ENCODE data around the gene NXPH2. TPM values are rescaled to one million over a fixed set of nuclear protein-coding genes. Genes with fewer than 3 reads are reported as not detected.
"Not testable (repeated sequence)": the region's sequence is repeated elsewhere in the genome, so short reads cannot be mapped to it uniquely, and the experiment has no call there.

The NXPH2 gene
- polyA plus RNA-seq, 6 donors from 2014 or later, result not detected

GRCh38 chr2:138676619-138677021 lies 103.6 kb downstream of the NXPH2 start:
- Mint-ChIP-seq H3K27me3 (peaks cover 9 to 28% (median 10%) of the 10 kb centered on the region in 3 donors), H3K9me3 (peaks cover 0 to 2% (median 0%) of the 10 kb centered on the region in 7 donors), H3K27ac (no peak overlapping the region), H3K36me3 (no peaks in the 10 kb centered on the region), H3K4me3 (no peak overlapping the region), H3K4me1 (no peaks in the 10 kb centered on the region)
- ATAC-seq (ENCODE audit: low read depth in 2 of 2), result no peak
- no peak for DNase-seq

- DNase-seq, result no peak
- no peak for ATAC-seq (ENCODE audit: low read depth in 2 of 2)
- H3K27ac Mint-ChIP-seq, result no peak overlapping the region
- no peak overlapping the region for H3K4me3 Mint-ChIP-seq
- H3K4me1 Mint-ChIP-seq, result no peaks in the 10 kb centered on the region
- no peaks in the 10 kb centered on the region for H3K36me3 Mint-ChIP-seq
- H3K27me3 Mint-ChIP-seq, result peaks cover 5 to 14% (median 6%) of the 10 kb centered on the region in 3 donors
- peaks cover 0 to 2% (median 0%) of the 10 kb centered on the region in 7 donors for H3K9me3 Mint-ChIP-seq
These were observed 108.6 kb downstream of the NXPH2 start for GRCh38 chr2:138671566-138671965.

GRCh38 chr2:138670734-138671133 lies 109.5 kb downstream of the NXPH2 start:
- no peak for DNase-seq
- peaks cover 0 to 11% (median 0%) of the 10 kb centered on the region in 3 donors for H3K27me3 Mint-ChIP-seq
- H3K4me1 Mint-ChIP-seq, result no peaks in the 10 kb centered on the region
- no peak overlapping the region for H3K4me3 Mint-ChIP-seq
- H3K36me3 Mint-ChIP-seq, result no peaks in the 10 kb centered on the region
- ATAC-seq (ENCODE audit: low read depth in 2 of 2), result no peak
- H3K9me3 Mint-ChIP-seq, result peaks cover 0 to 2% (median 0%) of the 10 kb centered on the region in 7 donors
- no peak overlapping the region for H3K27ac Mint-ChIP-seq

- H3K27me3 Mint-ChIP-seq, result peaks cover 0 to 12% (median 4%) of the 10 kb centered on the region in 3 donors
- H3K4me1 Mint-ChIP-seq, result no peaks in the 10 kb centered on the region
- H3K9me3 Mint-ChIP-seq, result no peaks in the 10 kb centered on the region
- DNase-seq (no peak), ATAC-seq (ENCODE audit: low read depth in 2 of 2) (no peak)
- no peak overlapping the region for H3K27ac Mint-ChIP-seq
- H3K36me3 Mint-ChIP-seq, result no peaks in the 10 kb centered on the region
- peak overlapping the region in 1 of 8 donors; percentile 16 for H3K4me3 Mint-ChIP-seq
These were observed 114.3 kb downstream of the NXPH2 start for GRCh38 chr2:138665937-138666336.

GRCh38 chr2:138658187-138658894 lies 121.8 kb downstream of the NXPH2 start:
- peaks cover 0 to 4% (median 0%) of the 10 kb centered on the region in 3 donors for H3K27me3 Mint-ChIP-seq
- no peaks in the 10 kb centered on the region for H3K36me3 Mint-ChIP-seq
- no peaks in the 10 kb centered on the region for H3K9me3 Mint-ChIP-seq
- DNase-seq (no peak), ATAC-seq (ENCODE audit: low read depth in 2 of 2) (no peak)
- no peak overlapping the region for H3K4me3 Mint-ChIP-seq
- no peak overlapping the region for H3K27ac Mint-ChIP-seq
- H3K4me1 Mint-ChIP-seq, result peaks cover 0 to 3% (median 0%) of the 10 kb centered on the region in 3 donors

GRCh38 chr2:138654146-138654545 lies 126.0 kb downstream of the NXPH2 start:
- peaks cover 0 to 11% (median 0%) of the 10 kb centered on the region in 3 donors for H3K27me3 Mint-ChIP-seq
- H3K4me1 Mint-ChIP-seq, result peaks cover 0 to 3% (median 0%) of the 10 kb centered on the region in 3 donors
- H3K27ac Mint-ChIP-seq, result peak overlapping the region in 1 of 6 donors; percentile 86
- no peaks in the 10 kb centered on the region for H3K9me3 Mint-ChIP-seq
- H3K36me3 Mint-ChIP-seq, result no peaks in the 10 kb centered on the region
- no peak overlapping the region for H3K4me3 Mint-ChIP-seq
- no peak for DNase-seq
- no peak for ATAC-seq (ENCODE audit: low read depth in 2 of 2)

GRCh38 chr2:138652378-138652777 lies 127.8 kb downstream of the NXPH2 start:
- H3K27me3 Mint-ChIP-seq, result peaks cover 0 to 11% (median 0%) of the 10 kb centered on the region in 3 donors
- no peak for ATAC-seq (ENCODE audit: low read depth in 2 of 2)
- H3K9me3 Mint-ChIP-seq, result no peaks in the 10 kb centered on the region
- peaks cover 0 to 3% (median 0%) of the 10 kb centered on the region in 3 donors for H3K4me1 Mint-ChIP-seq
- no peak overlapping the region for H3K4me3 Mint-ChIP-seq
- DNase-seq, result no peak
- H3K27ac Mint-ChIP-seq, result no peak overlapping the region
- no peaks in the 10 kb centered on the region for H3K36me3 Mint-ChIP-seq

- H3K36me3 Mint-ChIP-seq, result no peaks in the 10 kb centered on the region
- DNase-seq (no peak), ATAC-seq (ENCODE audit: low read depth in 2 of 2) (no peak)
- no peaks in the 10 kb centered on the region for H3K9me3 Mint-ChIP-seq
- peaks cover 0 to 3% (median 0%) of the 10 kb centered on the region in 3 donors for H3K4me1 Mint-ChIP-seq
- H3K4me3 Mint-ChIP-seq, result no peak overlapping the region
- H3K27ac Mint-ChIP-seq, result no peak overlapping the region
- peaks cover 0 to 11% (median 0%) of the 10 kb centered on the region in 3 donors for H3K27me3 Mint-ChIP-seq
These were observed 130.6 kb downstream of the NXPH2 start for GRCh38 chr2:138649571-138649970.

- Mint-ChIP-seq H3K4me3 (no peak overlapping the region), H3K9me3 (no peaks in the 10 kb centered on the region), H3K36me3 (no peaks in the 10 kb centered on the region), H3K4me1 (no peaks in the 10 kb centered on the region), H3K27ac (no peak overlapping the region), H3K27me3 (peaks cover 0 to 11% (median 0%) of the 10 kb centered on the region in 3 donors)
- DNase-seq (no peak), ATAC-seq (ENCODE audit: low read depth in 2 of 2) (no peak)
These were observed 131.6 kb downstream of the NXPH2 start for GRCh38 chr2:138648606-138649005.

- H3K36me3 Mint-ChIP-seq, result not testable (repeated sequence)
These were observed 135.4 kb downstream of the NXPH2 start for GRCh38 chr2:138644776-138645175.

GRCh38 chr2:138640921-138641676 lies 139.1 kb downstream of the NXPH2 start:
- Mint-ChIP-seq H3K9me3 (peaks cover 0 to 2% (median 0%) of the 10 kb centered on the region in 7 donors), H3K36me3 (no peaks in the 10 kb centered on the region), H3K27ac (no peak overlapping the region), H3K4me1 (no peaks in the 10 kb centered on the region), H3K27me3 (peaks cover 8 to 14% (median 11%) of the 10 kb centered on the region in 3 donors), H3K4me3 (no peak overlapping the region)
- DNase-seq (no peak), ATAC-seq (ENCODE audit: low read depth in 2 of 2) (no peak)

More at GRCh38 chr2:138644776-138645175, 135.4 kb downstream of the NXPH2 start:
- DNase-seq; H3K4me1 Mint-ChIP-seq; H3K27ac Mint-ChIP-seq; ATAC-seq (ENCODE audit: low read depth in 2 of 2); H3K4me3 Mint-ChIP-seq; H3K9me3 Mint-ChIP-seq: not testable (repeated sequence)
- peaks cover 5 to 14% (median 7%) of the 10 kb centered on the region in 3 donors for H3K27me3 Mint-ChIP-seq

- DNase-seq (no peak), ATAC-seq (ENCODE audit: low read depth in 2 of 2) (no peak)
- Mint-ChIP-seq H3K36me3 (no peaks in the 10 kb centered on the region), H3K4me1 (no peaks in the 10 kb centered on the region), H3K27me3 (peaks cover 7 to 14% (median 11%) of the 10 kb centered on the region in 3 donors), H3K4me3 (no peak overlapping the region), H3K27ac (no peak overlapping the region), H3K9me3 (peaks cover 0 to 13% (median 4%) of the 10 kb centered on the region in 7 donors)
These were observed 142.5 kb downstream of the NXPH2 start for GRCh38 chr2:138637686-138638085.

GRCh38 chr2:138637061-138637460 lies 143.1 kb downstream of the NXPH2 start:
- DNase-seq, result no peak
- Mint-ChIP-seq H3K9me3 (peaks cover 0 to 17% (median 5%) of the 10 kb centered on the region in 7 donors), H3K4me1 (no peaks in the 10 kb centered on the region), H3K27ac (no peak overlapping the region), H3K4me3 (no peak overlapping the region), H3K36me3 (no peaks in the 10 kb centered on the region), H3K27me3 (peaks cover under 1 to 15% (median 8%) of the 10 kb centered on the region in 3 donors)
- no peak for ATAC-seq (ENCODE audit: low read depth in 2 of 2)

GRCh38 chr2:138633049-138633448 lies 147.1 kb downstream of the NXPH2 start:
- no peak for ATAC-seq (ENCODE audit: low read depth in 2 of 2)
- no peaks in the 10 kb centered on the region for H3K36me3 Mint-ChIP-seq
- H3K27me3 Mint-ChIP-seq, result peaks cover 5 to 16% (median 13%) of the 10 kb centered on the region in 3 donors
- H3K4me1 Mint-ChIP-seq, result no peaks in the 10 kb centered on the region
- no peak overlapping the region for H3K27ac Mint-ChIP-seq
- peaks cover 0 to 17% (median 5%) of the 10 kb centered on the region in 7 donors for H3K9me3 Mint-ChIP-seq
- no peak for DNase-seq
- no peak overlapping the region for H3K4me3 Mint-ChIP-seq

Measured in naive B cell (primary cell).